GM12875 (cell line): Measurements from ENCODE around the gene TOM1L2.

Source experiments
- H3K4me3 ChIP-seq: one replicate; pipeline ENCODE4 v1.5.1; 2011; ENCODE audit warnings: low read depth, low read length, control low read depth
- TF ChIP-seq, protein P1 (sequence below): IDR thresholded peaks from 2 replicates; pipeline ENCODE4 v1.5.1; 2011; ENCODE audit warnings: low read depth, mild to moderate bottlenecking, control low read depth, inconsistent platforms, low read length, moderate library complexity, borderline replicate concordance; ENCODE audit not compliant: insufficient read depth

TOM1L2 gene

DNA sequence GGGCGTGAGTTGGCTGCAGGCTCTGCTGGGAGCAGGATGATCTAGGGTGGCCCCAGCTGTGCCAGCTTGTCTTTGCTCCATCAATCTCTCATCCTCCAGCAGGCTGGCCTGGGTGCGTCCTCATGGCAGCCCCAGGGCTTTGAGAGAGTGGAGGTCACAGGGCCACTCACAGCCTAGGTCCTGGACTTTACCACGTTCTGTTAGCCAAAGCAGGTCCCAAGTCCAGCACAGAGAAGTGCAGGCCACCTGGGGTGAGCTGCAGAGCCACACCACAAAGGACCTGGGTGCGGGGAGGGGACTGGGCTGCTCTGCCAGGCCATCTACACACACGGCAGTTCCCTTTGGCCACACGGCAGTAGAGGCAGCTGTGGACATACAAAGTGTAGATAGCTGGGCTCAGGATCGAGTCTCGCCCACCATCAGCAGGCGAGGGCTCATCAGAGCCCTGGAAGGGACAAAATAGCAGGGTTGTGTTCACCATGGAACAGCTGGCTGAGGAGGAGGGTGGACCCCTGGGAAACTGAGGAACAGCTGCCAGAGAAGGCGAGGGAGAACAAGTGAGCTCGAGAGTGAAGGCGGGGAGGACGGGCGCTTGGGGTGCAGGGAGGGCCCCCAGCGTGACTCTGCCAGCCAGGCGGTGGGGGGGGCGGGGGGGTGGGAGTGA, 165.5 kb downstream of the TOM1L2 start:
- TF ChIP-seq, protein P1, sequence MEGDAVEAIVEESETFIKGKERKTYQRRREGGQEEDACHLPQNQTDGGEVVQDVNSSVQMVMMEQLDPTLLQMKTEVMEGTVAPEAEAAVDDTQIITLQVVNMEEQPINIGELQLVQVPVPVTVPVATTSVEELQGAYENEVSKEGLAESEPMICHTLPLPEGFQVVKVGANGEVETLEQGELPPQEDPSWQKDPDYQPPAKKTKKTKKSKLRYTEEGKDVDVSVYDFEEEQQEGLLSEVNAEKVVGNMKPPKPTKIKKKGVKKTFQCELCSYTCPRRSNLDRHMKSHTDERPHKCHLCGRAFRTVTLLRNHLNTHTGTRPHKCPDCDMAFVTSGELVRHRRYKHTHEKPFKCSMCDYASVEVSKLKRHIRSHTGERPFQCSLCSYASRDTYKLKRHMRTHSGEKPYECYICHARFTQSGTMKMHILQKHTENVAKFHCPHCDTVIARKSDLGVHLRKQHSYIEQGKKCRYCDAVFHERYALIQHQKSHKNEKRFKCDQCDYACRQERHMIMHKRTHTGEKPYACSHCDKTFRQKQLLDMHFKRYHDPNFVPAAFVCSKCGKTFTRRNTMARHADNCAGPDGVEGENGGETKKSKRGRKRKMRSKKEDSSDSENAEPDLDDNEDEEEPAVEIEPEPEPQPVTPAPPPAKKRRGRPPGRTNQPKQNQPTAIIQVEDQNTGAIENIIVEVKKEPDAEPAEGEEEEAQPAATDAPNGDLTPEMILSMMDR, result no peak
- no peak overlapping the region for H3K4me3 ChIP-seq

DNA sequence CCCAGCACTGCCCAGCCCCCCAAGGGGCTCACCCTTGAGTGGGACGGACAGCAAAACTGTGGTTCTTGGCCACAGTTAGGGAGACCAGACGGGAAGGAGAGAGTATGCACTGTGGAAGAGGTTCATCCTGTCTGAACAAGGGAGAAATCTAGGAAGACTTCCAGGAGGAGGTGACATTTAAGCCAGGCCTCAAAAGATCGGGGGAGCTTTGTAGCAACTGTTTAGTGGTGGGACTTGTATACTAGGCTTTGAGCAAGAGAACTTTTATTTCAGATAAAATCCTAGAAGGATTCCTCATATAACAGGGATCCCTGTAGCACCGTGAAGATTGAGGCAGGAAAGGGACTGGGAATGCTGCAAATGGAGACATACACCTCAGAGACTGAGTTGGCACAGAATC, 166.2 kb downstream of the TOM1L2 start:
- TF ChIP-seq, protein P1, result no peak
- H3K4me3 ChIP-seq, result no peak overlapping the region

DNA sequence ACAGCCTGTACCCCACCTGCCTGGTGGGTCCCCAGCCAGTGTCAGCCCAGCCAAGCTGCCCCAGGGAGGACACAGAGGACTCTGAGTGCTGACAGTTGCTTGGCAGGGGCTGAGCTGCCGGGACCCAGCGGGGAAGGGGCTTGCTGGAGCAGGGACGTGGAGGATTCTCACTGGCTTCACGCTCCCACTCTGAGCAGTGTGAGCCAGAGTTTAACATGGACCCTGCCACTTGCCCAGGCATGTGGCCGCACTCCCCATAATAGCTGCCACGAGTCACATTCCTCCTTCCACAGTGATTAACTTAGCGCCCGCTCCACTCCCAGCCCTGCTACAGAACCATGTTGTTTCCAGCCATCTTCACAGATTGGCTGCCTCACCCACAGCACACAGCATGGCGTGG, 166.6 kb downstream of the TOM1L2 start:
- H3K4me3 ChIP-seq, result no peak overlapping the region
- TF ChIP-seq, protein P1, result no peak

DNA sequence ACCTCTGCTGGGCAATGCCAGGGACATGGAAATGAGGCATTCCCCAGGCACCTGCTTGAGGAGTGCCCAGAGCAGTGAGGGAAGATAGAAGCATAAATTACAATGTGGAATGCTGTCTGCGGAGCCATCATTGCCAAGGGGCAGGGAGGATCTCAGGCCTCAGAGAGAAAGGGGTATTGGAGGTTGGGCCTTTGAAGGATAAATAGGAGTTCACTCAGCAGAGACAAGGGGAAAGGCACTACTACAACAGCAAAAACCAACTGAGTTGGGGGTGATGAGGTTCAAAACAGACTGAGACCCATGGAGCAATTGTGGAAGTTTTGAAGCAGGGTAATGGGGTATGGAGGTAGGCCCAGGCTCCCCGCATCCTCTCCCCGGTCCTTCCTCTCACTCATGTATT, 168.2 kb downstream of the TOM1L2 start:
- H3K4me3 ChIP-seq, result no peak overlapping the region
- TF ChIP-seq, protein P1, result no peak

DNA sequence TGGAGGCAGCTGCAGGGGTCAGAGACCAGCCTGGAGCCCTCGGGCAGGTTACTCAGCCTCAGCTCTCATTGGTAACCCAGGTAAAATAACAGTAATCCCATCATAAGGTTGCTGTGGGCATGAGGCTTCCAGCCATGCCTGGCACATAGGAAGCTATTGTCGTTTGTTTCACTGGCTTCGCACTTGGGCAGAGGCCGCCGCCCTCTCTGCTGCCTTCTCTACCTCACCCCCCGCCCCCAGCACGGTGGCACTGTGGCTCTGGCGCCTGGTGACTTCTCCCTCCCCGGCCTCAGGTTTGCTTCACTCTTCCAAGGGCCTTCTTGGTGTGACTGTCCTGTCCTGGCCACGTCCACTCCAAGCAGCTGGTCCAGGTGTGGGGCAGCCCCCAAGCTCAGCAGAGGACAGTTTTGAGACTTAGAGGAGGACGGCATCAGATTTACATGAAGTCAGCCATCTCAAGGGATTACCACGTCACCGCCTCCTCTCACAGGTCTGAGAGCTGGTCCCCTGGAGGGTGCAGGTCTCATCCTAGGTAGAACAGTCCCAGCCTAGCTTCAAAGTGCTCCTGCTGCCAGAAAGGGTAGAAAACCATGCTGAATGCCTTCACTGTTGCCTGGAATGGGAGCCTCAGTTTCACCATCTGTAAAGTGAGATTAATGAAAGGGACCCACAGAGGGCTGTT, 170.3 kb downstream of the TOM1L2 start:
- no peak overlapping the region for H3K4me3 ChIP-seq
- TF ChIP-seq, protein P1, result no peak

DNA sequence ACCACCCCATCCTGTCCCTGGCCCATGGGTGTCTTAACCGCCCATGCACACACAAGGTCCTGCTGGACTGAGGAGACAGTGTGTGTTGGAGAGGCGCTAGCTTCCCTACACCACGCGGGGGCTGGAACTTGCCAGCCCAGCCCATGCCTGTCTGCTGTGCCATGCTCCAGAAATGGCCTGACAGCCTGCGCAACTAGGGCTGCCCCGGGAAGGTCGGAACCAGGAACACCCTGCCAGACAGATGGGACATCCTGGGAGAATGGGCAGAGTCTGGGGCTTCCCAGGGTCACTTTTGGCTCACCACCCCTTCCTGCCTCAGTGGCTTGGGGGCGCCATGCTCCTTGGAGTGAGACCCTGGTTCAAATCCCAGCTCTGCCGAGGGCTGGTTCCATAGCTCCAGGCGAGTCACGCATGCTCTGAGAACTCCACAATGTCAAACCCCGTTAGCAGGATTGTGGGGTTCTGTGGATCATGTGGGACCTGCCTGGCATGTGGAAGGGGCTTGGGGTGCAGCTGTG, 171.6 kb downstream of the TOM1L2 start:
- H3K4me3 ChIP-seq, result no peak overlapping the region
- TF ChIP-seq, protein P1, result no peak
